Duodenal mucosa (tissue), 2 donors: ENCODE results near the gene ZNF670.
"Not testable (repeated sequence)": the region's sequence is repeated elsewhere in the genome, so short reads cannot be mapped to it uniquely, and the experiment has no call there.

Source experiments
- H3K27ac ChIP-seq: one replicate; pipeline ENCODE4 v1.7.0; 2013; ENCODE audit warnings: low read depth, low read length
- H3K27me3 ChIP-seq, 2 donors: one replicate each; pipeline ENCODE4 v1.7.0; 2013; ENCODE audit warnings: low read length in 2 of 2, control low read depth in 1 of 2; ENCODE audit not compliant: insufficient read depth in 2 of 2, control insufficient read depth in 1 of 2
- H3K36me3 ChIP-seq, 2 donors: one replicate each; pipeline ENCODE4 v1.7.0; 2013; ENCODE audit warnings: low read length in 2 of 2, control low read depth in 1 of 2; ENCODE audit not compliant: insufficient read depth in 2 of 2, control insufficient read depth in 1 of 2
- H3K4me1 ChIP-seq, 2 donors: one replicate each; pipeline ENCODE4 v1.7.0; 2013; ENCODE audit warnings: low read length in 2 of 2, control low read depth in 1 of 2; ENCODE audit not compliant: insufficient read depth in 2 of 2, control insufficient read depth in 1 of 2
- H3K4me3 ChIP-seq, 2 donors: one replicate each; pipeline ENCODE4 v1.7.0; 2013; ENCODE audit warnings: low read length in 2 of 2, low read depth in 1 of 2
- H3K9ac ChIP-seq, 2 donors: one replicate each; pipeline ENCODE4 v1.7.0; 2013; ENCODE audit warnings: low read length in 2 of 2, low read depth in 1 of 2
- H3K9me3 ChIP-seq, 2 donors: one replicate each; pipeline ENCODE4 v1.7.0; 2013; ENCODE audit warnings: low read length in 2 of 2, control low read depth in 1 of 2; ENCODE audit not compliant: control insufficient read depth in 1 of 2

ZNF670 gene

GRCh38 chr1:247078258-247079140 is at the start of gene ZNF670:
ZNF670 (minus strand) TSS chr1:247078811; CDS start chr1:247078596, 215 bp downstream.
- Histone ChIP-seq H3K9me3 (peaks cover 0 to 3% of the 10 kb centered on the region in 2 donors), H3K9ac (peak within 1 kb of the TSS; percentile 82 to 84), H3K4me1 (peaks cover 4 to 12% of the 10 kb centered on the region in 2 donors), H3K27me3 (no peaks in the 10 kb centered on the region), H3K4me3 (peak within 1 kb of the TSS; percentile 90 to 91), H3K36me3 (no peaks in the 10 kb centered on the region), H3K27ac (no peak within 1 kb of the TSS)

GRCh38 chr1:247127519-247128282 is 49.1 kb upstream of the ZNF670 start:
- not testable (repeated sequence) for H3K27me3 ChIP-seq, H3K9ac ChIP-seq, H3K4me1 ChIP-seq, H3K27ac ChIP-seq
- Histone ChIP-seq H3K36me3 (peaks cover 10 to 12% of the 10 kb centered on the region in 2 donors), H3K9me3 (peaks cover 14 to 19% of the 10 kb centered on the region in 2 donors), H3K4me3 (peak overlapping the region; percentile 40 to 57)

- H3K9me3 ChIP-seq: not testable (repeated sequence)
Measured at GRCh38 chr1:247126601-247127000, 48.0 kb upstream of the ZNF670 start.

GRCh38 chr1:247126166-247126565 is 47.6 kb upstream of the ZNF670 start:
- H3K4me3 ChIP-seq, H3K9me3 ChIP-seq, H3K27ac ChIP-seq: not testable (repeated sequence)

More at GRCh38 chr1:247126601-247127000, 48.0 kb upstream of the ZNF670 start:
- not testable (repeated sequence) for H3K36me3 ChIP-seq, H3K4me1 ChIP-seq, H3K4me3 ChIP-seq, H3K27ac ChIP-seq, H3K9ac ChIP-seq, H3K27me3 ChIP-seq

GRCh38 chr1:247121382-247121781 is 42.8 kb upstream of the ZNF670 start:
- Histone ChIP-seq H3K9me3 (no peaks in the 10 kb centered on the region), H3K27me3 (no peaks in the 10 kb centered on the region), H3K9ac (no peak overlapping the region), H3K4me1 (no peaks in the 10 kb centered on the region), H3K4me3 (no peak overlapping the region), H3K27ac (no peak overlapping the region), H3K36me3 (no peaks in the 10 kb centered on the region)

More at GRCh38 chr1:247126166-247126565, 47.6 kb upstream of the ZNF670 start:
- H3K4me1 ChIP-seq, H3K9ac ChIP-seq, H3K27me3 ChIP-seq, H3K36me3 ChIP-seq: not testable (repeated sequence)

GRCh38 chr1:247120408-247120668 is 41.7 kb upstream of the ZNF670 start:
- not testable (repeated sequence) for H3K4me3 ChIP-seq, H3K9ac ChIP-seq, H3K9me3 ChIP-seq, H3K27me3 ChIP-seq, H3K4me1 ChIP-seq, H3K36me3 ChIP-seq, H3K27ac ChIP-seq

- Histone ChIP-seq H3K36me3 (no peaks in the 10 kb centered on the region), H3K27ac (no peak overlapping the region), H3K9me3 (no peaks in the 10 kb centered on the region), H3K4me3 (no peak overlapping the region), H3K27me3 (no peaks in the 10 kb centered on the region), H3K9ac (no peak overlapping the region), H3K4me1 (no peaks in the 10 kb centered on the region)
Measured at GRCh38 chr1:247119600-247120407, 41.2 kb upstream of the ZNF670 start.

GRCh38 chr1:247118946-247119446 is 40.4 kb upstream of the ZNF670 start:
- Histone ChIP-seq H3K27me3 (no peaks in the 10 kb centered on the region), H3K36me3 (no peaks in the 10 kb centered on the region), H3K27ac (no peak overlapping the region), H3K4me3 (no peak overlapping the region), H3K9ac (no peak overlapping the region), H3K4me1 (no peaks in the 10 kb centered on the region), H3K9me3 (no peaks in the 10 kb centered on the region)

- H3K4me1 ChIP-seq: peaks cover 0 to 8% of the 10 kb centered on the region in 2 donors
- H3K4me3 ChIP-seq: no peak overlapping the region
- no peak overlapping the region for H3K27ac ChIP-seq
- H3K36me3 ChIP-seq: no peaks in the 10 kb centered on the region
- H3K27me3 ChIP-seq: peaks cover 6 to 10% of the 10 kb centered on the region in 2 donors
- H3K9ac ChIP-seq: no peak overlapping the region
- H3K9me3 ChIP-seq: no peaks in the 10 kb centered on the region
Measured at GRCh38 chr1:247115545-247115944, 36.9 kb upstream of the ZNF670 start.
